M059J (cell line): Measurements from ENCODE around the gene CC2D2B. TPM values are rescaled to one million over a fixed set of nuclear protein-coding genes. Genes with fewer than 3 reads are reported as not detected.
"Not testable (repeated sequence)": the region's sequence is repeated elsewhere in the genome, so short reads cannot be mapped to it uniquely, and the experiment has no call there.

Source experiments
- DNase-seq: peaks from one replicate; pipeline ENCODE4 v3.0.0-alpha.2; 2012; ENCODE audit warnings: low read depth
- total RNA-seq: library from RNA; depleted of rRNA; stranded (reverse); fragments of >200 nt; shearing (Covaris generic); gene quantifications from 2 replicates; pipeline ENCODE4 v1.2.3, GENCODE V29; 2014

Gene CC2D2B
- total RNA-seq, 1 experiment from 2014 or later, result not detected

- DNase-seq, result no peak
These were observed 115.4 kb downstream of the CC2D2B start for GRCh38 chr10:96023168-96023567.

GRCh38 chr10:96025566-96025965 lies 117.8 kb downstream of the CC2D2B start:
- peak; percentile 8 for DNase-seq

GRCh38 chr10:96034625-96035024 lies 126.8 kb downstream of the CC2D2B start:
- no peak for DNase-seq

- no peak for DNase-seq
These were observed 131.0 kb downstream of the CC2D2B start for GRCh38 chr10:96038476-96039387.

- no peak for DNase-seq
These were observed 133.4 kb downstream of the CC2D2B start for GRCh38 chr10:96041146-96041545.

GRCh38 chr10:96043033-96043892 lies 135.5 kb downstream of the CC2D2B start, which contains the start of gene CCNJ:
Gene CCNJ (plus strand): TSS chr10:96043583. CDS start chr10:96044394, 811 bp downstream.
- DNase-seq, result peak; percentile 86

- DNase-seq, result peak; percentile 55
These were observed 136.3 kb downstream of the CC2D2B start for GRCh38 chr10:96043893-96044715.

- peak; percentile 4 for DNase-seq
These were observed 137.0 kb downstream of the CC2D2B start for GRCh38 chr10:96044736-96045135.

- DNase-seq, result no peak
These were observed 138.8 kb downstream of the CC2D2B start for GRCh38 chr10:96046546-96046945.

GRCh38 chr10:96047004-96047649 lies 139.4 kb downstream of the CC2D2B start:
- DNase-seq, result peak; percentile 10

GRCh38 chr10:96047925-96048324 lies 140.2 kb downstream of the CC2D2B start:
- not testable (repeated sequence) for DNase-seq

GRCh38 chr10:96049340-96049739 lies 141.6 kb downstream of the CC2D2B start:
- no peak for DNase-seq

- DNase-seq, result no peak
These were observed 146.2 kb downstream of the CC2D2B start for GRCh38 chr10:96053985-96054384.

GRCh38 chr10:96056787-96057186 lies 149.0 kb downstream of the CC2D2B start:
- DNase-seq, result no peak

- no peak for DNase-seq
These were observed 153.5 kb downstream of the CC2D2B start for GRCh38 chr10:96061232-96061631.

GRCh38 chr10:96072674-96073073 lies 164.9 kb downstream of the CC2D2B start:
- peak; percentile 60 for DNase-seq

- DNase-seq, result peak; percentile 67
These were observed 165.9 kb downstream of the CC2D2B start for GRCh38 chr10:96073722-96074121.

- DNase-seq, result no peak
These were observed 167.0 kb downstream of the CC2D2B start for GRCh38 chr10:96074776-96075175.

GRCh38 chr10:96075977-96076376 lies 168.2 kb downstream of the CC2D2B start:
- no peak for DNase-seq

- no peak for DNase-seq
These were observed 169.4 kb downstream of the CC2D2B start for GRCh38 chr10:96077156-96077555.

- no peak for DNase-seq
These were observed 174.4 kb downstream of the CC2D2B start for GRCh38 chr10:96082153-96082552.
